Activated T-cell treated with anti-CD3 and anti-CD28 coated beads for 24 hours (primary cell): ENCODE measurements around the gene ATP2B2.

ENCODE experiments used
- DNase-seq: peaks from one replicate; pipeline ENCODE4 v3.0.0-alpha.2; 2020; ENCODE audit warnings: low read depth

ATP2B2 gene

GRCh38 chr3:10510743-10511432 is 5.5 kb upstream of the ATP2B2 start:
- DNase-seq: no peak

- no peak for DNase-seq
Observed at GRCh38 chr3:10510086-10510742, 4.8 kb upstream of the ATP2B2 start.

DNA sequence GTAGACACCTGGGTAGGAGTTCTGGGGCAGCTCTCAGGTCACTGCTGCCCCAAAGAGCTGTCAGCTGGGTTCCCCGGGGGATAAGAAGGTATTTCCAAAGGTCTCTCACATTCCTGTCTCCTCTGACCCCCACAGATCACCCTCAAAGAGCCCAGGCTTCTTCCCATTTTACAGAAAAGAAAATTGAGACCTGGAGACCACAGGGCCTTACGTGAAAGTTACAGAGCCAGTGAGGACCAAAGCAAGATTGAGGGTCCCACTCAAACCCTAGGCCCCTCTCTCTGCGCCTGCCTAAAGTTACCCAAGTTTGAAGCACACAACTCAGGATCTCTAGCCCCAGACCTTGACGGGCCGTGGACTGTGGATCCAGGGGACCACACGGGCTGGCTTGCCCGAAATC is 3.9 kb upstream of the ATP2B2 start:
- DNase-seq: no peak

- no peak for DNase-seq
Observed at GRCh38 chr3:10508619-10509260, 3.4 kb upstream of the ATP2B2 start.

GRCh38 chr3:10508235-10508618 is 2.8 kb upstream of the ATP2B2 start:
- no peak for DNase-seq

- DNase-seq: no peak
Observed at GRCh38 chr3:10507331-10507730, 1.9 kb upstream of the ATP2B2 start.

GRCh38 chr3:10506696-10507095 is 1.3 kb upstream of the ATP2B2 start:
- no peak for DNase-seq

DNA sequence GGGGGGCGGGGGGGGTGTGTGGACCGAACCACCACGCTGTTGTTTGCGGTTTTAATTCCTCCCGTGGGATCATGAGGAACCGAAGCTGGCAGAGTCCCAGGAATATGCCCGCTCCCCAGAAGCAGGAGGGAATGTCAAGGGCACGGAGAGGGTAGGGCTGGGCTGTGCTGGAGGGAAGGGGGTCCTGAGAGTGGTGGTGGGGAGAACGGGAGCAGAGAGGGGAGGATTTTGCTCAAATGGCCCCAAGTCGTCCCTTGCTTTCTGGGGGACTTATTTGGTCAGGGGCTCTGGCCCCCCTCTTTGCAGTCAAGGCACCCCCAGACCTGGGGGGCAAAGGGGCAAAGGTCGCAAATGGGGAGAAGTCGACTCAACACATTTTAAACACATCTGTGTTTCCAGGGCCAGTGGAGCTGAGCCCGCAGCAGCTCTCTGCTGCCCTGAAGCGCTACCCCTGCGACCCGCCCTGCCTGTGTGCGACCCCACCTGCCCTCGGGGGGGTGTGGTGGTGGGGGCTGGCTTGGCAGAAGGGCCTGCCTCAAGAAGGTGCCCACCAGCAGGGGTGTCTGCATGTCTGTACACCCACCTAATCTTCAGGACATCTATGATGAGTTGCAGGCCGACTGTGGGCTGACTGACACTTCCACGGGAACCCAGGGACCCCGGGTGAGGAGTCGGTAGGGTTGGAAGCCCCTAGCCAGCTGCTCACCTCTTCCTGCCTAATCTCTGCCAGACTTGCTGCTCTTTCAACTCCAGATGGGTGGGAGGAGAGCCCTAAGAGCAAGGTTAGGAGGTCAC is 602 bp upstream of the ATP2B2 start:
- DNase-seq: no peak

GRCh38 chr3:10504171-10505049 is 976 bp downstream of the ATP2B2 start:
- DNase-seq: no peak

- no peak for DNase-seq
Observed at GRCh38 chr3:10503217-10503796, 2.1 kb downstream of the ATP2B2 start.

GRCh38 chr3:10502185-10502880 is 3.1 kb downstream of the ATP2B2 start:
- no peak for DNase-seq

- DNase-seq: no peak
Observed at GRCh38 chr3:10501664-10502052, 3.7 kb downstream of the ATP2B2 start.

DNA sequence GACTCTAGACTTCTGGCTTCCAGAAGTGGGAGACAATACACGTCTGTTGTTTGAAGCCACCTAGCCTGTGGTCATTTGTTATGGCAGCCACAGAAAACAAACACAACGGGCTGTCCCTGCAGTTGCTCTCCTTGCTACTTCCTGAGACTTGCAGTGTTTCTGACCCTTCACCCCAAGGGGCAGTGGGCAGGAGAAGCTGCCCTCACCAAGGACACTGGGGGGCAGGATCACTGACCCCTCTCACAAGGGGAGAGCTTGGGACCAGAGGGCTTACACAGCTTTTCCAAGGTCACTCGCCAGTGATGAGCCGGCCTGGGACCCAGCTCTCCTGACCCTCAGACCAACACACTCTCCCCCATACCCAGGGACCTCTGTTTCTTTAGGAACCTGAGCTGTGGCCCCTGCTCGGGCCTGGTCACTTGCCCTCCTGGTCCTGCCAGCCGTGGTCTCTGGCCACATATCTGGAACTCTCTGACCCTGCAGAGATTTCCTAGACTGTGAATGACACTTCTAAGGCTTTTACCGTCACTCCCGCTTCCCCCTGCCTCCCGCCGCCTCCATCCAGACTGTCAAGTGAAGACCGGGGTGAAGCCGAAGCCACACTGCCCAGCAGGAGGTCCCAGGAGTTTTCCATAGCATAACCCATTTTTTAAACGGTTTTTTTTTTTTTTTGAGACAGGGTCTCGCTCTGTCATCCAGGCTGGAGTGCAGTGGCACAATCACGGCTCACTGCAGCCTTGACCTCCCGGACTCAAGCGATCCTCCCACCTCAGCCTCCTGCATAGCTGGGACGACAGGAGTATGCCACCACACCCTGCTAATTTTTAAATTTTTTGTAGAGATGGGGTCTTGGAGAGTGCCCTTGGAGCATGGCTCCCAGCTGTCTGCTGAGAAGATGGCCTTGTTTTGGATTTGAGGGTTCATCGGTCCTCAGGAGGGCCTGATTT is 4.4 kb downstream of the ATP2B2 start:
- no peak for DNase-seq

DNA sequence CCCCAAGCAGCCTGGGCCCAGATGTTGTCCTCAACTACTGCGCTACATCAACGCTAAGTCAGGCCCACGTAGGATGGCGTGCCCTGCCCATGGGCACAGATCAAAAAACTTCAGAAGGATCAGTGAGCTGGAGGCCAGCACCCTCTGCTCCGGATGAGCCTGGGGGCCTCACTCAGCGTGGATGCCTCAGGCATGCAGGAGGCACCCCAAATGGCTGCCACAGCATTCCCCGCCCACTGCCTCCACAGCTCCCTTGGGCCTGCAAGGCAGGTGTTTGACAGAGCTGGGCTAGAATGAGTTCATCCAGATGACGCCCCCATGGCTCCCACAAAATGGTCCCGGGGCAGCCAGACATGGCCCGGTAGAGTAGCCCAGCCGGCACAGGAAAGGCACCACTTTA is 7.1 kb downstream of the ATP2B2 start:
- DNase-seq: no peak

- DNase-seq: no peak
Observed at GRCh38 chr3:10497439-10497838, 7.9 kb downstream of the ATP2B2 start.

DNA sequence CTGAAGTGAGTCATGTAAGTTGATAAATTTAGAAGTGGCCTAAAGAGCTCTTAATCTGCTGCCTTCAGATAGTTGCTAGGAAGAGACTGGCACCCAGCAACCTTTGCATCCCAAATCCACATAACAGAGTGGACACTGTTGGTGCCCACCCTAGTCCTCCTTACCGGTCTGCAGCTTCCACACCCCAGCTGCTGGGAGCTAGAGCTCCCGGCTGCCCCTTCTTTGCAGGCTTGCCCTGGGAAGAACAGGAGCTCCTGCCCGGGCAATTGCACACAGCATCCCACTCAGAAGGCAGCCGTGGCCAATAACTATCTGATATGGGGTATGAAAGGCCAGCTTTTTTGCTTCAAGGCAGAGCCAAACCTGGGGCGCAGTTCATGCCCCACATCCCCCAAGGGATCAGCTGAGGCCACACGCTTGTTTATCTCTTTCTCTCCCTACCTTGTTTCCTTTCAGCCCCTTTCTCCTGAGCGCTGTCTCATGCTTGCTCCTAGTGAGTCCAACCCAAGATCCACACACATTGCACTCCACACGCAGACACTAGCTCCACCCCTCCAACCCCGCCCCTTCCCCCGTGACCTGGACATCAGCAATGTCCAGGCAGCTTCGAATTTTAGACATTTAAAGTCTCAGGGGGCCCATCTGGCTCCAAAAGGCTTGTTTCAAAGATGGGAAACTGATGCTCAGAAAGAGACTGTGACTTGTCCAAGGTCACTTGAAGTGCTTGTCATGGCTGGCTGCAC is 9.1 kb downstream of the ATP2B2 start:
- no peak for DNase-seq

- DNase-seq: no peak
Observed at GRCh38 chr3:10495614-10496013, 9.8 kb downstream of the ATP2B2 start.

DNA sequence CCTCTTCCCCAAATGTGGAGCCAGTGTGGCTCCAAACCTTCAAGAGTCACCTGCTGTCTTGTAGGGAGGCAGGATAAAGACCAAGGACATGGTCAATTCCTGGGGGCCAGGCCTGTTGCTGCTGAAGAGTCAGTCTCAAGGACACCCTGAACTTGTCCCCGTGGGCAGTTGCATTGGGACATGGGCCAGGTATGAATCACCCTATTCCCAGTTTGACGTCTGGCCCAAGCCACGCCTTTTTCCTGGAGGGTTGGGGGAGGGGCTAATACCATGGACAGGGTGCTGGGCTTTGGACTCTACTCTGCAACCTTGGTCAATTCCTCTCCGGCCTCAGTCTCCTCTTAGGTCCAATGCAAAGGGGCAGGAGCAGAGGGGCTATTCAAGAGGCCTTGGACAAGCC is 10.4 kb downstream of the ATP2B2 start:
- no peak for DNase-seq

GRCh38 chr3:10494180-10494579 is 11.2 kb downstream of the ATP2B2 start:
- no peak for DNase-seq
